Occipital lobe (tissue), 2 donors: Measurements from ENCODE around the gene ZFYVE28. TPM values are rescaled to one million over a fixed set of nuclear protein-coding genes. Genes with fewer than 3 reads are reported as not detected.
"Not testable (repeated sequence)": the region's sequence is repeated elsewhere in the genome, so short reads cannot be mapped to it uniquely, and the experiment has no call there.

ENCODE experiments used
- DNase-seq: peaks from one replicate; lab custom pipeline; 2025; lab: John Stamatoyannopoulos, UW
- total RNA-seq: library from RNA; depleted of rRNA; stranded (reverse); fragments of >200 nt; gene quantifications from one replicate; pipeline ENCODE4 v1.2.3, GENCODE V29; 2014

ZFYVE28 gene
- 3.7 TPM for total RNA-seq

DNA sequence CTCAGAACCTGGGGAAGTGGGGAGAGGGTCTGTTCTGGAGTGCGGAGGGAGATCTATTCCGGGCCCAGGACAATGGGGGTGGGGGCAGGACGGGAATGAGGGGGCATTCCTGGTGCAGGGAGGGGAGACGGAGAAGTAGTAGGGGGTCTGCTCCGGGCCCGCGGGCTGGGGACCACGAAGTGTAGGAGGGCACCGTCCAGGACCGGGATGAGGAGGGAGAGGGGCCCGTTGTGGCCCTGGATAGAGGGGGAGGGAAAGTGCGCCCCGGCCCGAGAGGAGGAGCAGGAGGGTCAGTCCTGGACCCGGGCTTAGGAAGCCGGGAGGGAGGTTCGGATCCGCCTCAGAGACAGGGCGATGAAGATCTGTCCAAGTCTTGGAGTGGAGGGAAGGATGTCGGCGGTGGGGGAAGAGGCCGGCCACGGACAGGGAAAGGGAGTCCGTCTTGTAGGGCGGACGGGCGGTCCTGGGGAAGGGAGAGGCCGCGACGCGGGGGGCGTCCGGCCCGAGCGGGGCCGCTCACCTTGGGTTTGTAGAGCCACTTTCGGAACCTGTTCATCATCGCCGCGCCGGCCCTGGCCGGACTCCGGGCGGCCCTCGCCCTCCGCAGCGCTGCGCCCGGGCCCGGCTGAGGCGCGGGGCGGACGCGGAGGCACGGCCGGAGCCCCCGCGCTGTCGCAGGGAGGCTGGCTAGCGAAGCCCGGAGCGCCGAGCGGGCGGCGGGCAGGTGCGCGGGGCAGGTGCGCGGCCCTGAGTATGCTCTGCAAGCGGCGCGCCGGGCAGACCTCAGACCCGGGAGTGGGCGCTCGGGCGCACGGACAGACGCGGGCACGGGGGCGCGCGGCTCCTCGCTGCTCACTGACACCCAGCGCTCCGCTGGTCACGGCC lies at the start of gene ZFYVE28:
Gene ZFYVE28, minus strand, starts transcription at position 881 of the 885 bp plus-strand sequence. Its CDS starts 322 bp downstream, at position 559.
- DNase-seq = no peak

DNA sequence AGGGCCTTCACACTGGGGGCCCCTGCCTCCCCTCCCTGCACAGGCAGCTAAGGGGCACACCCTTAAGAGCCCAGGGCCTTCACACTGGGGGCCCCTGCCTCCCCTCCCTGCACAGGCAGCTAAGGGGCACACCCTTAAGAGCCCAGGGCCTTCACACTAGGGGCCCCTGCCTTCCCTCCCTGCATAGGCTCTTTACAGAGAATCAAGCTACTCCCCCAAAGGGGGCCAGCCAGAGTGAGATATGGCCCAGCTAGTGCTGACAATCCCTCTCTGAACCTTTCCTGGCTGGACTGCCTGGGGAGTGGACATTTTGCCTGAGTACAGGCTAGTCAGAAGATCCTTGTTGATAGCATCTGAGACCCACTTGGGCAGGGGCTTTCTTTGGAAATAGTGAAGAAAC lies 47.1 kb upstream of the ZFYVE28 start:
- not testable (repeated sequence) for DNase-seq

DNA sequence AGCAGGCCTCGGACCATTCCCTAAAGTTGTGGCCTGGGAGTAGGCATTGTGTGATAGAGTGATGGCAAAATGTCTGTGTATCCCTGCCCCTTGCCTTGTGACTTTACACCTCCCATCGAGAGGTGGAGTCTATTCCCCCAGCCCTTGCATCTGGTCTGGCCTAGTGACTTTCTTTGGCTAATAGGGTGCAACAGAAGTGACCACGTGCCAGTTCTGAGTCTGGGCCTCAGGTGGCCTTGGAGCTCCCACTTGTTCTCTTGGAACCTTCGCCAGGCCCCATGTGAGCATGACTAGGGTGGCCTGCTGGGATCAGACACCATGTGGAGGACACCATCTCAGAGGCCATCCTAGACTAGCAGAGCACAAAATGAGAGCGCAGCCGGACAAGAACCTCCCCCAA lies 46.6 kb upstream of the ZFYVE28 start:
- DNase-seq = no peak

DNA sequence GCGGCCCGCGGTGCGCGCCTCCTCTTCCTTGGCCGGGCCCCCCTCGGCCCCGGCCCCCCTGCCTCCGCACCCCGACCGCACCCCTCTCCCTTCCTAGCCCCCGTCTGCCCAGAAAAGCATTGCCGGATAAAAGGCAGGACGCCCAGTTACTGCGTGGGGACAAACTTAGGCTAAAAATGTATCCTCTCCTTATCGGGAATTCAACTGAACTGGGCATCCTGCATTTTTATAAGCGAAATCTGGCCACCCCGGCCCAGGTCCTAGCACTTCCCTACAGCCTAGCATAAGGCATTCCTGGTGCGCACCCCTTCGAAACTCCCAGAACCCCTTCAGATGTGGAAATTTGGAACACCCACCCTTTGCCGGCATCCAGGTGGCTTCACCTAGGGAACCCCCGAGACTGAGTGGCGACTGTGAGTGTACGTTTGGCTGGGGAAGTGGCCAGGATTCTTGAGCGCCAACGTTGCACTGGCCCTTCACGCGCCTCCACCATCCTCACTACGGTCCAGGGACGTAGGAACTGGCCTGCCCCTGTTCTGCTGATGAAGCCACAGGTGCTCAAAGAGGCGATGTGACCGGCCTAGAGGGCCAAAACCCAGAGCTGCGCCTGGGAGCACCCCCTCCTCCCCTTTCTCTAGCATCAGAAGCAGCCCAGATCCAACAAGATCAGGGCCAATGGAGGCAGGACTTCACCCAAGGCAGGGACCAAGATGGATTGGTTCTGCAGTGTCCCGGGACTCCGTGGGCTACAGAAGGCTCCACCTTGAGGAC lies 44.7 kb upstream of the ZFYVE28 start:
- no peak for DNase-seq

DNA sequence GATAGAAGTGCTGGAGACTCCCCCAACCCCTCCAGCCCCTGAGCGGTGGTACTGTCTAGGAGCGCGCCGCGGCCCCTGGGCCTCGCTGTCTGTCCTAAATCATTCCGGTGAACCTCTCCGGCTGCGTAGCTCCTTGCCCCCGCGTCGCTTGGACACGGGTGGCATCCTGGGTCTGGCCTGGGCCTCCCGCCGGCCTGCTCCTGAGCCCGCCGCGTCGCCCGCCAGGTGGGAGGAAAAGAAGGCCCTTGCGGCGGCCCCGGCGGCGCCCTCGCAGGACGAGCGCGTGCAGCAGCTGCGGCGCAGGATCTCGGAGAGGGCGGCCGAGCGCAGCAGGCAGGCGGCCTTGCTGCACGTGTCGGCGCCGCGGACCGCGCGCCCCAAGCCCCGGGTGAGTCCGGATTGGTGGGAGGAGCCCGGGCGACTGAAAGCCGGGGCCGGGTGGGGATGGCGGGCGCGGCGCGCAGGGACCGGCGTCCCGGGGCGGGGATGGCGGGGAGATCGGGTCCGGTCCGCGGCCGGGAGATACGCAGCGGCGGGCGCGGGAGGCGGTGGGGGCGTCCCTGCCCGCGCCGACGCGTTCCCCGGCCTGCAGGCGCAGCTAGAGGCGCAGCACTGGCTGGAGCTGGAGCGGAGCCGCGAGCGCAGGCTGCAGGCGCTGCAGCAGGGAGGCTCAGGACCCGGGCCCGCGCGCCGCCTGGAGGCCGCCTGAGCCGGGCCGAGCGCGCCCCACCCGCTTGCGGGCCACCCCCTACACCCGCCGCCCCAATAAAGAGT lies 44.0 kb upstream of the ZFYVE28 start:
- peak; percentile 62 for DNase-seq

DNA sequence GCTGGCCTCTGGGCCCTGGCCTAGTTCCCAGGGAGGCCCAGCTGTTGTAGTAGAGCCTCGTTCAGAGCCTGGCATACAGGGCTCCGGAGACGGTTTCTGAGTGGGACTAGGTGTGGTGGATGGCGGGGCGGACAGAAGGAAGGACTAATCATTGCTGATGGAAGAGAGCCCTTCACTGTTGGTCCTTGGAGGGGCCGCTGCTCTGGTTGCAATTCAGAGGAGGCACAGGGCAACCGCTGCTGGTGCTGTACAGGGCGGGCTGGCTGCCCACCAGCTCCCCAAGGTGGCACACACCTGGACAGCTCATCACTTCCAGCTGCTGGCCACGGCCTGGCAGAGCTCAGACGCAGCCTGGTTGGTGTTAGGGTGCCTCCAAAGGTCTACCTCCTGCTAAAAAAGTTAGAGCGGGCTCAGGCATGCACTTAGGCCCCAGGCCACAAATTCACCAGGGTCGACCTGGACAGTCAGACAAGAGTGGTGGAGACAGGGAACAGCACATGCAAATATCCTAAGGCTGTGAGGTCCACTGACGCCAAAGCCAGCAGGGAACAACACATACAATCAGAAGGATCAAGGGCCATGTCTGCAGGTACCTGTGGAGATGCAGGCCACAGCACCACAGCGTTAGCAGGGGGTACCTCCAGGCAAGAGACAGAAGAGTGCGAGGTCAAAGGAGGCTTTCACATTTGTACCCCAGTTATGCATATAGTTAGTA lies 43.0 kb upstream of the ZFYVE28 start:
- no peak for DNase-seq

DNA sequence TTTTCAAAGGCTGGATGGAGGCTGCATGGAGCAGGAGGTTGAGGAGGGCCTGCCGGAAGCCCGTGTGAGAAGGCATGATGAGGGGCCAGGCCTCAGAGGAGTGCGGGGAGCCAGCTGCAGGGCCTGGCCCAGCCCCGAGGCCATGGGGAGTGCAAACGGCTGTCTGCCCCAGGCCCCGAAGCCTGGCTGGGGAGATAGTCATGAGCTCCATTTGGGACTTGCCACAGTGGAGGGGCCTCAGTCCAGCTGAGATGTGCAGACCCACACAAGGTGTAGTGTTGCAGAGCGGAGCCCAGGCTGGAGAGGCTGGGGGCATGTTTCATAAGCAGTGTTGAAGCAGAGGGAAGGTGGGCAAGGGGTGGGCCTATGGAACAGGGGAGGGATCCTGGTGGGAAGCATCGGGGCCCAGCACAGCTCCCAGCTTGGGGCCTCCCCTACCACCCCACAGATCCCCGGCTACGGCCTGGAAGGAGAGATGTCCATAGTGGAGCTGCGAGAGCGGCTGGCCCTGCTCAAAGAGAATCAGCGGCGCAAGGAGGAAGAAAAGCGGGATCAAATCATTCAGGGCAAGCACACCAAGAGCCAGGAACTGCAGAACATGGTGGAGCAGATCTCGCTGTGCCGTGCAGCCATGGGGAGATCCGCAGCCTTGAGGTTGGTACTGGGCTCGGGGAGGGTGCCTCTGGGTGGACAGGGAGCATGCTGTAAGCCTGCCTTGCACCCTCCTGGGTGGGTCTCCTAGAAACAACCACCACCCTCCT lies 41.3 kb upstream of the ZFYVE28 start:
- no peak for DNase-seq

DNA sequence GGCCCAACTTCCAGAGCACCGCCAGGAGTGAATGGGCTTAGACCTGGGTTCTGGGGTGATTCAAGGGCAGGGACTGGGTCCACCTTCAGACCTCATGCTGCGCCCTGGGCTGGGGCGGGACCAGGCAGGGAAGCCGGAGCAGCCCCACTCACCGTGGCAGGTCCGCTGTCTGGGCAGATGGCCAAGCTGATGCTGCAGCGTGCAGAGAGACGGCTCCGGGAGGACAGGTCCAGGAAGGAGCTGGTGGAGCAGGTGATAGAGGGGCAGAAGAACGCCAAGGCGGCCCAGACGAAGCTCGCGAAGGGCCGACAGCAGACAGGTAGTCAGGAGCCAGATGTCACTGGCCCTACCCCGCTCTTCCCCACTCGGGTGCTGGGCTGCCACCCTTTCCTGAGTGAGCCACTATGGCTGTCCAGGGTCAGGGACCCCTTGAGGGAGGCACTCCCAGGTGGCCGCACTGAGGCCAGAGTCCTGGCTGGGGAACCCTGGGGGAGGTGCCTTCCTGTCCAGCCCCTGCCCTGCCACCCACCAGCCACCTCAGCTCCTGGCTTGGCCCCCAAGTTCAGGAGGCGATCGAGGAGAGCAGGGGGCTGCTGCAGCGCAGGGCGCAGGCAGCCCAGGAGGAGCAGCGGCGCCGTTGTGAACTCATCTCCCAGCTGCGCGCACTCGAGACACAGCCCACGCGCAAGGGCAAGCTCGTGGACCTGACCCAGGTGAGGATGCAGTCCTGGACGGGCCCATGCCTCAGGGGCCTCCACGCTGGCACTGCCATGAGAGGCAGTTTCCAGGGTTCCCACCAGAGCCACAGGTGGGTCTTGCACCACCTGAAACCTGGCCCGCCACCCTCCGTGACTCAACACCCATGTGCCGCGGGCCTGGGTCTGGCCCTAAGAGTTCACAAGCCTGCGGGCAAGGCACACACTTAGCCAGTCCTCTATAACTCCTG lies 40.4 kb upstream of the ZFYVE28 start:
- DNase-seq = no peak

DNA sequence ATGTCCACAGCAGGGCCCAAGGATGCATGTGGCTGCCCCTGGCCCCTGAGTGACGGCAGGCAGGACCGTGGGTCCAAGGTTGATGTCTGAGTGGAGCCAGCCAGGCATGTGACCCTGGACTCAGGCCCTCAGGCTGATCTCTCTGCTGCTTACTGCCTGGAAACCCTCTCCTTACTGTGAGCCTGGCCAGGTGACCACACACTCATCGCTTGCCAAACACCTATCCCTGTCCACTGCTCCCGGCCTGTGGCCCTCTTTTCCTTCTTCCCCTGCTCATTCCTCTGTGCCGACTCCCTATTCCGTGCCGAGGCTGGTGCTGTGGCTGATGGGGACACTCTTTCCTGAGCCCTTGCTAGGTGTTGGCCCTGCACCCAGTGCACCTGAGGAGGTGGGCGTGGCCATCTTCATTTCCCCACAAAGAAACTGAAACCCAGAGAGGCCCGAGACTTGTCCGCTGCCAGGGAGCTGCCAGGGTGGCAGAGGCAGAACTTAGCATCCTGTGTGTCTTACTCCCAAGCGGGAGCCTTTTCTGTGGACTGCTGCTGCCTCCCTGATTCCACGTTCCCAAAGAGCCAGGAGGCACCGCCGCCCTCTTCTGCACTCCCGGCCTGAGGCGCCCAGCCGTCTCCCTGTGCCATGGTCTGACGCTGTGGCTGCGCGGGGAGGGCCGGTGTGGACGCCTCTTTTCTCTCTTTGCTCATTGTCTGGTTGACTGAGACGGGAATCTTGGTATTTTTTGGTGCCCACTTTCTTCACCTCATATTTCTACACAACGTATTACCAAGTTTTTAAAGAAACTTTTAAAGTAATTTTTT lies 39.2 kb upstream of the ZFYVE28 start:
- no peak for DNase-seq

DNA sequence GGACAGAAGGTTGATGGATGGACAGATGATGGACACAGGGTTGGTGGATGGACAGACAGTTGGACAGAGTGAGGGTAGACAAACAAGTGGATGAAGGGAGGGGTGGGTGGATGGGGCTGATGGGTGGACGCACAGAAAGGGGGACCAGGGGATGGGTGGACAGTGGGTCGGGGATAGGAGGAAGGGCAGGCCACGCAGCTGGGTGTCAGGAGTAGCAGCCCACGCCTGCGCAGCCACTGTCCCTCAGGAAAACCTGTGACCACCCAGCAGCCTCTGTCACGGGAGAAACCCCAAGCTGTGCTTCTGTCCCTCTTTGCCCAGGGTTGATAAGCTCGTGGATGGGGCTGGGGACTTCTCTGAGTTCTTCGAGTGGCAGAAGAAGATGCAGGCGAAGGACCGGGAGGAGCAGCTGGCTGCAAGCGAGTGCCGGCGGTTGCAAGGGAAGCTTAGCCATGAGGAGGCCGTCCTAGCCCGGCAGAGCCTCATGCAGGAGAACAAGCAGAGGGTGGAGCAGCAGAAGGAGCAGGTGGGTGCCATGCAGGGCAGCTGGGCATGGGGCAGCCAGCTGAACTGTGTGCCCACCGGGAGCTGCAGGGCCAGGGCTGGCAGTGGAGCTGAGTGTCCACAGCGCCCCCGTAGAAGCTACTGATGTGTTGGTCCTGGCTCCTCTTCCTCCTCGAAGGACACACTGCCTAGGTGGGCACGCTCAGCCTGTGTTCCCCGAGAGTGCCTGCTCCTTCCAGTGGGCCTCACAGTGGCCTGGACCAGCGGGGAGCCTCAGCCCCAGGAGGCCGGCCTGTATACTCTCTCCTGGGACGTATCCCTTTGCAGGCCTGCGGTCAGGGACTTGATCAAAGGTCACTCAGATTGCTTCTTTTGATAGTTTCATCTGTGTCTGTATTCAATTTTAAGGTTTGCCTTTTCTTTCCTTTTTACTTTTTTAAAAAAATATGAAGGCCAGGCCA lies 33.7 kb upstream of the ZFYVE28 start:
- no peak for DNase-seq

DNA sequence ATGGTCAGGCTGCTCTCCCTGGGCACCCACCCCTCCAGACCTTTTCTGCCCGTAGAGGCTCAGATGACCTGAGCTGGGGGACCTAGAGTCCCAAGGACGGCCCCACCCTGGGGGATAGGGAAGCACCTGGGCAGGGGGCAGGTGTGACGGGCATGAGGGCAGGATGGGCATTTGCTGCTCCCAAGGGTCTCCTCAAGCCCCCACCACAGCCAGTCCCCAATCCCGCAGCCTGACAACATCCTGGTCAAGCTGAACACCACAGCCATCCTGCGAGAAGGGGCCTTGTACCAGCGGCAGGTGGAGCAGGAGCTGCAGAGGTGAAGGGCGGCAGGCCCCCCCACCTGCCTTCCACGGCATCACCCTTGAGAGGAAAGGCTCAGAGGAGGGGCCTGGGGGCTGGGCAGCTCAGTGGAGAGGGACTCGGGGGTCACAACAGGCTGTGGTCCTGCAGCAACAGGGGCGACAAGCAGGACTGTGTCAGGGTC lies 32.6 kb upstream of the ZFYVE28 start:
- DNase-seq = no peak

DNA sequence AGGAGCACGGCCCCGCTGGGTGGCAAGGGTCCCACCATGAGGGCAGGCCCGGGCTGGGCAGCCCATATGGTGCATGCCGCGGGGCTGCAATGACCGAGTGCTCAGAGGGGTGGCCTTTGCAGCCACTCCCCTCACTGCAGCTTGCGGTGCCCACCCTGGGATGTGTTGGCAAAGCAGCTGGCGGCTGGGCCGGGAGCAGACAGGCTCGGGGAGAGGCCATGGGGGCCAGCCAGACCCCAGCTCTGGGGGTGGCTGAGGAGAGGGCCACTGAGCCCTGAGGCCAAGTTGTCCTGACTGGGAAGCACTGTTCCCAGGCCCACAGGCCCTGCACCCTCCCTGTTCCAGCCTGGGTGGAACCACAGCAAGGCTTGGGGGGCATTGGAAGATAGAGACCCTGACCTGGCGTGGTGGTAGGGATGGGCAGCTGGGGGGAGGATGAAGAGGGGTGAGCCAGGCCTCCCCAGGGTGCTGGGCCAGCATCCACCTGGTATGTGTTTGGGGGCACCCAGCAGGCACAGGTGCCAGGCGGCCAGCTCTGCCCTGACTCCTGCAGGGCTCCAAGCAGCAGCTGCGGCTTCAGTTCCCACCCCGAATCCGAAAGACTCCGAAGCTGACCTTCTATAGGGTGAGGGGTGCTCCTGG lies 32.1 kb upstream of the ZFYVE28 start:
- DNase-seq = no peak

DNA sequence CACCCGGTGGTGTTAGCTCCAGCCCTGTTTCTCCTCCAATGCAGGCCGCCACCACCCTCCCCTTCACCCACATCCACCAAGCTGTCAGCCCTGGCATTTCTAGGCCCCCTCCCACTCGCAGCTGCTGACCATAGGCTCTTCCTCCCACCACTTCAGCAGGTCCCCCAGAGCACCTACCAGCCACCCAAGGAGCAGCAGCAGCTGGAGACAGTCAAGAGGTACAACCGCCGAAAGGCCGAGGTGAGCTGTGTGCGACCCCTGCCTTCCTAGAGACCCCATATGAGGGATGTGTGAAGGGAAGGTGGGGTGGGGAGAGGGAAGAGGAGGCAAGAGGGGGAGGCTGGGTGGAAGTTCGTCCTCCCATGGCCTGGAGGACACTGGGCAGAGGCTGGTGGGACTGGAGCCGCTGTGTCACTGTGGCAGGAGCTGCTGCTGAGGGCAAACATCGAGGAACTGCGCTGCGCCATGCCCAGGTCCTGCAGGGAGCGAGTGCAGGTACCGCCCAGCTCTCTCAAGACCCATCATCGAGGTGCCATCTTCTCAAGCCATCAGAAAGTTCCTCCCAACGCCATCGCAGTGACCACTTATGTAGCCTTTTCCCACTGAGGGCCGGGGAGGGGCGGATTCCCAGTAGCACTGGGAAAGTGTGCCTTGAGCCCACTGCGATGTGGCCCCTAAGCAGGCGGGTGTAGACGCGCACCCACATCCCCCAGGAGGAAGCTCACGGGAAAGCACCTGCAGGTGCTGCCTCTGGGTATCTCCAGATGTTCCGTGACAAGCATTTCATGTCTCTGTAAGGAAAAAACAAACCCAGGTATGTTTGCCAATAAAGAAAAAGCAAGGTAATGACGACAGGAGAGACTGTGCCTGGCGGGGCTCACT lies 31.3 kb upstream of the ZFYVE28 start:
- no peak for DNase-seq

DNA sequence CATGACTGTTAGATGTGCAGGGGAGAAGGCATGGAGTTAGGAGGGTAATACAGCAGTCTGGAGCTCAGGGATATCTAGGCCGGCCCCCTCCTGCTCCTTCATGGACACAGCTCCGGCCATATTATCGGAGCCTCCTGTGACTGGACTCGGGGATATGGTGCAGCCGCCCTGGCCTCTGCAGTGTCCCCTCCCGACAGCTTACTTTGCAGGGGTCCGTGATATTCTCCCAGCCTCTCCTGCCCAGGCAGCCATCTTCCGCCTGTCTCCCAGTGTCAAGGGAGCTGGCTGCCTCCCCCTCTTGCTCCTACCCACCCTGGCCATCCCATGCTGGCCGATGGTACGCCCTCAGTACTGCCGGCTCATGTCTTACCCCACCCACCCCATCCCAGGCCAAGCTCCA lies 30.6 kb upstream of the ZFYVE28 start:
- DNase-seq = no peak

DNA sequence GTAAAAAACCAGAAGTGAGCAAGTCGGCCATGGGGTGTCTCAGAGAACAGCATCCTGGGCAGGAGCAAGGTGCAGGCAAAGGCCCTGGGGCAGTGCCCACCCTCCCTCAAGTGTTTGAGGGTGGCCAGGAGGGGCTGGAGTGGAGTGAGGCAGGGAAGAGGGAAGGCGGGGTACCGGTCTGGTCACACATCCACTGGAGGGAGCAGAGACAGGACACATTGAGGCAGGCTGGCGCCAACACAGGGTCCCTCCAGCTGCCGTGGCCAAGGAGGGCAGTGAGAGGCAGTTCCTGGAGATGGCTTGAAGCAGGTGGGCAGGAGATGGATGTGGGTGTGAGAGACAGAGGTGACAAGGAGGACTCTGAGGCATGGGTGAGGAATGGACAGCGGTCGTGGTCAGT lies 30.1 kb upstream of the ZFYVE28 start:
- no peak for DNase-seq
